Gastrocnemius medialis (tissue), 4 donors: ENCODE data around the gene AASS.

Experiments used
- POLR2A ChIP-seq, 2 donors: fragments of 450-650 bp; IDR thresholded peaks; one replicate each; pipeline ENCODE4 v1.6.1; 2017; ENCODE audit warnings: antibody characterized with exemption in 2 of 2, mild to moderate bottlenecking in 2 of 2, moderate library complexity in 2 of 2
- TF ChIP-seq, protein P1 (sequence below), 5 experiments: fragments of 450-650 bp in 3 of 5; fragments of 200-600 bp in 2 of 5; sonication (generic) in 2 of 5; IDR thresholded peaks in 4 of 5; conservative IDR thresholded peaks in 1 of 5; 1 replicate in 4 of 5; 2 replicates in 1 of 5; pipeline ENCODE4 v1.5.1; 2016 to 2019; ENCODE audit warnings: antibody characterized with exemption in 5 of 5, mild to moderate bottlenecking in 3 of 5, moderate library complexity in 3 of 5

GRCh38 chr7:122137251-122138077, 6.6 kb downstream of the AASS start:
- TF ChIP-seq, protein P1, sequence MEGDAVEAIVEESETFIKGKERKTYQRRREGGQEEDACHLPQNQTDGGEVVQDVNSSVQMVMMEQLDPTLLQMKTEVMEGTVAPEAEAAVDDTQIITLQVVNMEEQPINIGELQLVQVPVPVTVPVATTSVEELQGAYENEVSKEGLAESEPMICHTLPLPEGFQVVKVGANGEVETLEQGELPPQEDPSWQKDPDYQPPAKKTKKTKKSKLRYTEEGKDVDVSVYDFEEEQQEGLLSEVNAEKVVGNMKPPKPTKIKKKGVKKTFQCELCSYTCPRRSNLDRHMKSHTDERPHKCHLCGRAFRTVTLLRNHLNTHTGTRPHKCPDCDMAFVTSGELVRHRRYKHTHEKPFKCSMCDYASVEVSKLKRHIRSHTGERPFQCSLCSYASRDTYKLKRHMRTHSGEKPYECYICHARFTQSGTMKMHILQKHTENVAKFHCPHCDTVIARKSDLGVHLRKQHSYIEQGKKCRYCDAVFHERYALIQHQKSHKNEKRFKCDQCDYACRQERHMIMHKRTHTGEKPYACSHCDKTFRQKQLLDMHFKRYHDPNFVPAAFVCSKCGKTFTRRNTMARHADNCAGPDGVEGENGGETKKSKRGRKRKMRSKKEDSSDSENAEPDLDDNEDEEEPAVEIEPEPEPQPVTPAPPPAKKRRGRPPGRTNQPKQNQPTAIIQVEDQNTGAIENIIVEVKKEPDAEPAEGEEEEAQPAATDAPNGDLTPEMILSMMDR (IDR thresholded peaks at IDR 0.05 in 4 of 5, conservative IDR thresholded peaks at IDR 0.05 in 1 of 5): no peak
- TF ChIP-seq POLR2A (IDR thresholded peaks at IDR 0.05): no peak
